ENCODE data around the gene NUP85.
"Not testable (repeated sequence)": the region's sequence is repeated elsewhere in the genome, so short reads cannot be mapped to it uniquely, and the experiment has no call there.

Gene NUP85

DNA sequence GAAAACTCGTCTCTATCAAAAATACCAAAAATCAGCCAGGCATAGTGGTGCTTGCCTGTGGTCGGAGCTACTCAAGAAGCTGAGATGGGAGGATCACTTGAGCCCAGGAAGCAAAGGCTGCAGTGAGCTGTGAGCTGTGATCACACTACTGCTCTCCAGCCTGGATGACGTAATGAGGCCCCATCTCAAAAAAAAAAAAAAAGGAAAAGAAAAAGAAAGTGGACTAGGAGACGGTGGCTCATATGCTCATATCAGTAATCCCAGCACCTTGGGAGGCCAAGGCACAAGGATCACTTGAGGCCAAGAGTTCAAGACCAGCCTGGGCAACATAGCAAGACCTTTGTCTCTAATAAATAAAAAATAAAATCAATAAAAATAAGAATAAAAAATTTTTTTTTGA is 13.9 kb upstream of the NUP85 start:
- H3K27ac ChIP-seq = no peak overlapping the region
- in situ Hi-C loops (cut with HindIII; ENCODE audit: low pct_ligation_motif_present, low sequenced_read_pairs) = no loop called here
- TF ChIP-seq, protein P1, sequence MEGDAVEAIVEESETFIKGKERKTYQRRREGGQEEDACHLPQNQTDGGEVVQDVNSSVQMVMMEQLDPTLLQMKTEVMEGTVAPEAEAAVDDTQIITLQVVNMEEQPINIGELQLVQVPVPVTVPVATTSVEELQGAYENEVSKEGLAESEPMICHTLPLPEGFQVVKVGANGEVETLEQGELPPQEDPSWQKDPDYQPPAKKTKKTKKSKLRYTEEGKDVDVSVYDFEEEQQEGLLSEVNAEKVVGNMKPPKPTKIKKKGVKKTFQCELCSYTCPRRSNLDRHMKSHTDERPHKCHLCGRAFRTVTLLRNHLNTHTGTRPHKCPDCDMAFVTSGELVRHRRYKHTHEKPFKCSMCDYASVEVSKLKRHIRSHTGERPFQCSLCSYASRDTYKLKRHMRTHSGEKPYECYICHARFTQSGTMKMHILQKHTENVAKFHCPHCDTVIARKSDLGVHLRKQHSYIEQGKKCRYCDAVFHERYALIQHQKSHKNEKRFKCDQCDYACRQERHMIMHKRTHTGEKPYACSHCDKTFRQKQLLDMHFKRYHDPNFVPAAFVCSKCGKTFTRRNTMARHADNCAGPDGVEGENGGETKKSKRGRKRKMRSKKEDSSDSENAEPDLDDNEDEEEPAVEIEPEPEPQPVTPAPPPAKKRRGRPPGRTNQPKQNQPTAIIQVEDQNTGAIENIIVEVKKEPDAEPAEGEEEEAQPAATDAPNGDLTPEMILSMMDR (IDR thresholded peaks at IDR 0.05; ENCODE audit: low read depth, low read length, missing control alignments) = no peak
- H3K36me3 ChIP-seq (replicated peaks) = no peaks in the 10 kb centered on the region
- no peak overlapping the region for H3K4me3 ChIP-seq (ENCODE audit: low read depth, low read length)
- DNase-seq = no peak
- no peaks in the 10 kb centered on the region for H3K27me3 ChIP-seq (replicated peaks)

DNA sequence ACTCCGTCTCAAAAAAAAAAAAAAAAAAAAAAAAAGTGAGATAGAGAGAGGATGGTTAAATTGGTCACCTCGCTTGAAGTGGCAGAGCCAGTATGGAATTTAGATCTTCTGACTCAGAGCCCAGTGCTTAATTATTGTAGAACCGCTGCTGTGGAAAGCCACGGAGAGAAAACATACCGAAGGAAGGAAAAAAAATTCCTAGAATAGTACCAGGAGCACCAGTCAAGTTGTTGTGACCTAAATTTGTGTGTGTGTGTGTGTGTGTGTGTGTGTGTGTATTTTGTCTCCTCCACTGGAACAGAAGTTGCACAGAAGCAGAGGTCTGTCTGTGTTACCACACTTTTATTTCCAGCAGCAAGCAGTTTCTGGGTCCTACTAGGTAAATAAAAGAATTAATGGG is 10.6 kb upstream of the NUP85 start:
- TF ChIP-seq, protein P1 (IDR thresholded peaks at IDR 0.05; ENCODE audit: low read depth, low read length, missing control alignments) = no peak
- in situ Hi-C loops (cut with HindIII; ENCODE audit: low pct_ligation_motif_present, low sequenced_read_pairs) = no loop called here
- Histone ChIP-seq H3K36me3 (replicated peaks) (no peaks in the 10 kb centered on the region), H3K27ac (no peak overlapping the region), H3K27me3 (replicated peaks) (no peaks in the 10 kb centered on the region), H3K4me3 (ENCODE audit: low read depth, low read length) (no peak overlapping the region)
- no peak for DNase-seq

DNA sequence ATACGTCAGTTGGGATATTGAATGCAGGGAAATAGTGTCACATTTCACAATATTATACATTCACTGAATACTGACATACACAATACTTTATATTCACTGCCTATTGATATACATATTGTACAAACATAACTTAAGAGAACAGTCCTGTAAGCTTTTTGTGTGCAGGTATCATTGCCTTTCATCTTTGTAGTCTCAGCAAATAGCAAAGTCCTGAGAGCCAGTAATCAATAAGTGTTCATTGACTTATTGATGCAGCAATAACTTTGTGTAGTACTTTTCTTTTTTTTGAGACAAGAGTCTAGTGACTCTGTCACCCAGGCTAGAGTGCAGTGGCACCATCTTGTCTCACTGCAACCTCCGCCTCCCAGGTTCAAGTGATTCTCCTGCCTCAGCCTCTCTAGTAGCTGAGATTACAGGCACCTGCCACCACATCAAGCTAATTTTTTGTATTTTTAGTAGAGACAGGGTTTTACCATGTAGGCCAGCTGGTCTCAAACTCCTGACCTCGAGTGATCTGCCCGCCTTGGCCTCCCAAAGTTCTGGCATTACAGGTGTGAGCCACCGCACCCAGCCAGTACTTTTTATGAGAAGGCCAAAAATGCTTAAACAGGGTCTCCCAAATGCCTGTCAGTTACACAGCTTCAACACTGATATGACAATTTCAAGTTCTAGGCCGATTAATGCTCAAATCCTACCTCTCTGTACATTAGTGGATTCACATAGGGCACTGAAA is 5.4 kb upstream of the NUP85 start:
- Histone ChIP-seq H3K36me3 (replicated peaks) (no peaks in the 10 kb centered on the region), H3K27me3 (replicated peaks) (no peaks in the 10 kb centered on the region), H3K27ac (no peak overlapping the region), H3K4me3 (ENCODE audit: low read depth, low read length) (no peak overlapping the region)
- no peak for DNase-seq
- in situ Hi-C loops (cut with HindIII; ENCODE audit: low pct_ligation_motif_present, low sequenced_read_pairs) = no loop called here
- TF ChIP-seq, protein P1 (IDR thresholded peaks at IDR 0.05; ENCODE audit: low read depth, low read length, missing control alignments) = no peak

DNA sequence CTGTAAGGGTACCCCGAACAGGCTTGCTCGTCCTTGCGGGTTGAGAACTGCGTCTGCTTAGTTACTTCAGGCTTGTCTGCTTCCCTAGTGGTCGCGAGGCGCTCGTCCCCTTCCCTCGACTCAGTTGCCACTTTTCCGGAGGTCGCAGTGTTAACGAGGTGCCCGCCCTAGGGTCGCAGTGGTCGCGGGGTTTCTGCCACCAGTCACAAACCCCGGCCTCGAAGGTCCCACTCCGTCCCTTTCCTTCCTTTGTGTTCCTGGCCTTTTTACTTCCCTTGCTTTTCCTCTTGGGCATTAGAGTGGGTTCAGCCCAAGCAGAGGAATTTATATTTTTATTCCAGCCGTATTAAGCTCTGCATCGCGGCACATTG is 299 bp downstream of the NUP85 start:
- in situ Hi-C loops (cut with HindIII; ENCODE audit: low pct_ligation_motif_present, low sequenced_read_pairs) = no loop called here
- DNase-seq = no peak
- no peaks in the 10 kb centered on the region for H3K27me3 ChIP-seq (replicated peaks)
- TF ChIP-seq, protein P1 (IDR thresholded peaks at IDR 0.05; ENCODE audit: low read depth, low read length, missing control alignments) = peak; percentile 21
- peaks cover 8% of the 10 kb centered on the region for H3K36me3 ChIP-seq (replicated peaks)
- peak overlapping the region; percentile 100 for H3K4me3 ChIP-seq (ENCODE audit: low read depth, low read length)
- H3K27ac ChIP-seq = peak overlapping the region; percentile 98

DNA sequence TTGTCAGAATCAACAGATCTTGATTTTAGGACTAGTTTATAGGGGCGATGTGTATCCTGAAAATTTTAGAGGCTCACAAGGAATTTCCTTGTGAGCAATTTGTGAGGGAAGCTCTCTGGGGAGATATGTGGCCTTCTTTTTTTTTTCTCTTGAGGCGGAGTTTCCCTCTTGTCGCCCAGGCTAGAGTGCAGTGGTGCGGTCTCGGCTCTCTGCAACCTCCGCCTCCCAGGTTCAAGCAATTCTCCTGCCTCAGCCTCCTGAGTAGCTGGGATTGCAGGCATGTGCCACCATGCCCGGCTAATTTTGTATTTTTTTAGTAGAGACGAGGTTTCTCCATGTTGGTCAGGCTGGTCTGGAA is 1.6 kb downstream of the NUP85 start:
- H3K36me3 ChIP-seq (replicated peaks) = peaks cover 17% of the 10 kb centered on the region
- H3K4me3 ChIP-seq (ENCODE audit: low read depth, low read length); H3K27me3 ChIP-seq (replicated peaks); in situ Hi-C loops (cut with HindIII; ENCODE audit: low pct_ligation_motif_present, low sequenced_read_pairs); H3K27ac ChIP-seq; DNase-seq: not testable (repeated sequence)

DNA sequence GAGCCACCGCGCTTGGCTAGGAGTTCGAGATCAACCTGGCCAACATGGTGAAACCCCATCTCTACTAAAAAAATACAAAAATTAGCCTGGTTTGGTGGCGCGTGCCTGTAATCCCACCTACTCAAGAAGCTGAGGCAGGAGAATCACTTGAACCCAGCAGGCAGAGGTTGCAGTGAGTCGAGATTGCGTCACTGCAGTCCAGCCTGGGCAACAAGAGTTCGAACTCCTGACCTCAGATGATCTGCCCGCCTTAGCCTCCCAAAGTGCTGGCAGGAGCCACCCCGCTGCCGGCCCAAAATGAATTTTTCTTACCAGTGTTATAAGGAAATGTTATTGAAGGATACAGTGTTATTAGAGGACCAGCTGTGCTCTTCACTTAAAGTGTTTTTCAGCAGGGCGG is 2.3 kb downstream of the NUP85 start:
- Histone ChIP-seq H3K27ac (no peak overlapping the region), H3K4me3 (ENCODE audit: low read depth, low read length) (no peak overlapping the region), H3K36me3 (replicated peaks) (peaks cover 17% of the 10 kb centered on the region), H3K27me3 (replicated peaks) (no peaks in the 10 kb centered on the region)
- in situ Hi-C loops (cut with HindIII; ENCODE audit: low pct_ligation_motif_present, low sequenced_read_pairs) = no loop called here
- TF ChIP-seq, protein P1 (IDR thresholded peaks at IDR 0.05; ENCODE audit: low read depth, low read length, missing control alignments) = no peak
- no peak for DNase-seq

Measured in brain microvascular endothelial cell (primary cell).